Measurements from ENCODE around the gene APBA3. TPM values are rescaled to one million over a fixed set of nuclear protein-coding genes. Genes with fewer than 3 reads are reported as not detected.

Gene APBA3
- total and polyA plus RNA-seq, 11 donors: 8.8 to 28.7 (median 13.8) TPM

GRCh38 chr19:3783660-3784584 is 22.4 kb upstream of the APBA3 start:
- intact Hi-C loops (cut with DNase I): loop anchor here in 1 of 10 donors (5.0 kb wide), 1 partner anchor 38 kb away; no protein-coding TSS in a partner anchor

DNA sequence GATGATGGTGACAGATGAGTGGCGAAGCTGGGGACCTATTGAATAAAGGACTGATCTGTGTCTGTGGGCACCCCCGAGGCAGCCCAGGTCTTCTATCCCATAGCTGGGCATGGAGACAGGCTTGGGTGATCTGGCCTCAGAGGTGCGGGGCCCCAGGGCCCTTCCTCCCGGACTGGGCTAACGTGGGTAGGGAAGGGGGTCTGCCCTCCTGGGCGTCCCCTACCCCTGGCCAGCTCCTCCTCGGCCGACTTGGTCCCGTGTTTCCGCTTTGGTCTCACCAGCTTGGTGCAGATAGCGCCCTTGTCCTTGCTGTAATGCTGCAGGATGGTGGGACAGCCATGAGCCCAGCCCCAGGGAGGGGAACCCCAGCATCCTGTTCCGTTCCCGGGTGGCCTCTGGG is 21.4 kb upstream of the APBA3 start:
- Histone ChIP-seq H3K4me1 (peaks cover 0 to 17% (median 0%) of the 10 kb centered on the region in 12 donors), H3K9me3 (peaks cover 0 to 24% (median 21%) of the 10 kb centered on the region in 12 donors), H3K27me3 (peaks cover 6 to 52% (median 27%) of the 10 kb centered on the region in 9 donors), H3K4me3 (no peak overlapping the region), H3K27ac (no peak overlapping the region), H3K36me3 (no peaks in the 10 kb centered on the region)
- no peak for ATAC-seq
- intact Hi-C loops (cut with DNase I): loop anchor here in 1 of 10 donors (5.0 kb wide), 1 partner anchor 39 kb away; no protein-coding TSS in a partner anchor
- TF ChIP-seq POLR2A (IDR thresholded peaks at IDR 0.05): no peak
- TF ChIP-seq CTCF (IDR thresholded peaks at IDR 0.05): no peak
- no peak for DNase-seq
- WGBS, 4 donors: 76 to 94% (median 86%) methylated on average over 9 to 13 of the region's 13 CpGs

More at GRCh38 chr19:3783660-3784584, 22.4 kb upstream of the APBA3 start:
- TF ChIP-seq CTCF (IDR thresholded peaks at IDR 0.05) (peak in 11 of 12 donors; percentile 11 to 46 (median 24)), POLR2A (IDR thresholded peaks at IDR 0.05) (no peak)
- Histone ChIP-seq H3K36me3 (no peaks in the 10 kb centered on the region), H3K9me3 (peaks cover 0 to 24% (median 21%) of the 10 kb centered on the region in 12 donors), H3K4me3 (no peak overlapping the region), H3K27me3 (peaks cover 6 to 52% (median 27%) of the 10 kb centered on the region in 9 donors), H3K27ac (no peak overlapping the region), H3K4me1 (peaks cover 0 to 17% (median 0%) of the 10 kb centered on the region in 12 donors)
- WGBS, 4 donors: 69 to 77% (median 74%) methylated on average over 28 to 49 of the region's 49 CpGs
- ATAC-seq (peak in 3 of 4 donors; percentile 8 to 38 (median 29)), DNase-seq (no peak)

GRCh38 chr19:3782330-3782729 is 20.8 kb upstream of the APBA3 start:
- intact Hi-C loops (cut with DNase I): loop anchor here in 1 of 10 donors (5.0 kb wide), 1 partner anchor 40 kb away; no protein-coding TSS in a partner anchor
- H3K9me3 ChIP-seq: peaks cover 0 to 24% (median 21%) of the 10 kb centered on the region in 12 donors
- H3K36me3 ChIP-seq: no peaks in the 10 kb centered on the region
- no peak overlapping the region for H3K27ac ChIP-seq
- 88 to 100% (median 99%) methylated on average over 1 of the region's 1 CpG for WGBS, 4 donors
- no peak for TF ChIP-seq CTCF (IDR thresholded peaks at IDR 0.05)
- TF ChIP-seq POLR2A (IDR thresholded peaks at IDR 0.05): no peak
- ATAC-seq: no peak
- peaks cover 0 to 17% (median 0%) of the 10 kb centered on the region in 12 donors for H3K4me1 ChIP-seq
- peaks cover 6 to 52% (median 27%) of the 10 kb centered on the region in 9 donors for H3K27me3 ChIP-seq
- no peak for DNase-seq
- no peak overlapping the region for H3K4me3 ChIP-seq

DNA sequence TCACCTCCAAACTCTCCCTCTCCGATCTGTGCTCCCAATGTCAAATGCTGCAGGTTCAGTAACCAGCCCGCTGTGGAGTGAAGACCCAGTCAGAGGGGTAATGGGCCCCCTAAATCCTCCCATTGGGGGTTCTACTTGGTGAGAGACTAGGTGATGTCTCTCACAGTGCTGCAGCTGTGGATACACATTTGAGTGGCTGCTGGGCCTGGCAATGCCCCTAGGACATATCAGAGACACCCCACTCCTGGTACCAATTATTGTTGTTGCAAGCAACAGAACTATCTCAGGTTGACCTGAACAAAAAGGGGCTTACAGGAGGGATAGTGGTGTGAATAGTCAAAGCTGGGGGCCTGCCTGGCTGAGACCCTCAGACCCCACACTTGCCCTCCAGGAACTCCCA is 20.1 kb upstream of the APBA3 start:
- no peak overlapping the region for H3K4me3 ChIP-seq
- peaks cover 6 to 45% (median 25%) of the 10 kb centered on the region in 9 donors for H3K27me3 ChIP-seq
- peaks cover 0 to 24% (median 21%) of the 10 kb centered on the region in 12 donors for H3K9me3 ChIP-seq
- peaks cover 0 to 17% (median 0%) of the 10 kb centered on the region in 12 donors for H3K4me1 ChIP-seq
- no peaks in the 10 kb centered on the region for H3K36me3 ChIP-seq
- TF ChIP-seq POLR2A (IDR thresholded peaks at IDR 0.05): no peak
- no peak for TF ChIP-seq CTCF (IDR thresholded peaks at IDR 0.05)
- H3K27ac ChIP-seq: no peak overlapping the region
- DNase-seq (no peak), ATAC-seq (no peak)
- 93 to 98% (median 97%) methylated on average over 2 of the region's 2 CpGs for WGBS, 4 donors
- intact Hi-C loops (cut with DNase I): loop anchor here in 1 of 10 donors (5.0 kb wide), 1 partner anchor 41 kb away; no protein-coding TSS in a partner anchor

Data from heart left ventricle (tissue), 16 donors.